Liver (tissue), 9 donors: ENCODE results near the gene SLC4A7. TPM values are rescaled to one million over a fixed set of nuclear protein-coding genes. Genes with fewer than 3 reads are reported as not detected.
"Not testable (repeated sequence)": the region's sequence is repeated elsewhere in the genome, so short reads cannot be mapped to it uniquely, and the experiment has no call there.

Source experiments
- DNase-seq: peaks from one replicate; pipeline ENCODE4 v3.0.0-alpha.2; 2017; ENCODE audit warnings: low spot score
- H3K27ac ChIP-seq, 2 donors: one replicate each; pipeline ENCODE4 v1.7.0; 2013; ENCODE audit warnings: inconsistent platforms in 2 of 2, low read length in 2 of 2, control low read depth in 1 of 2, low read depth in 1 of 2, mild to moderate bottlenecking in 1 of 2
- H3K27me3 ChIP-seq, 4 donors: one replicate each; pipeline versions ENCODE4 v1.6.1 to v1.7.0; 2013; ENCODE audit warnings: low read length in 3 of 4, inconsistent platforms in 1 of 4, mild to moderate bottlenecking in 1 of 4, moderate library complexity in 1 of 4; ENCODE audit not compliant: control insufficient read depth in 4 of 4, insufficient read depth in 4 of 4
- H3K36me3 ChIP-seq, 4 donors: one replicate each; pipeline versions ENCODE4 v1.6.1 to v1.7.0; 2013; ENCODE audit warnings: low read length in 3 of 4, mild to moderate bottlenecking in 3 of 4, low read depth in 1 of 4, moderate library complexity in 1 of 4; ENCODE audit not compliant: control insufficient read depth in 4 of 4, insufficient read depth in 3 of 4
- H3K4me1 ChIP-seq, 4 donors: one replicate each; pipeline versions ENCODE4 v1.6.1 to v1.7.0; 2013; ENCODE audit warnings: low read length in 3 of 4, mild to moderate bottlenecking in 3 of 4, moderate library complexity in 1 of 4; ENCODE audit not compliant: control insufficient read depth in 4 of 4, insufficient read depth in 4 of 4
- H3K4me3 ChIP-seq, 3 donors: one replicate each; pipeline versions ENCODE4 v1.6.1 to v1.7.0; 2013; ENCODE audit warnings: low read length in 3 of 3, control low read depth in 1 of 3, low read depth in 1 of 3, mild to moderate bottlenecking in 1 of 3
- H3K9ac ChIP-seq, 2 donors: one replicate each; pipeline ENCODE4 v1.7.0; 2013; ENCODE audit warnings: low read length in 2 of 2, mild to moderate bottlenecking in 2 of 2, moderate library complexity in 2 of 2, control low read depth in 1 of 2, low read depth in 1 of 2
- H3K9me3 ChIP-seq, 4 donors: one replicate each; pipeline versions ENCODE4 v1.6.1 to v1.7.0; 2013; ENCODE audit warnings: low read length in 3 of 4; ENCODE audit not compliant: control insufficient read depth in 4 of 4
- EGR1 ChIP-seq, 2 donors: IDR thresholded peaks; 2 replicates each; pipeline ENCODE4 v1.6.1; 2016 to 2018; ENCODE audit warnings: antibody characterized with exemption in 2 of 2, low read depth in 2 of 2
- FOXA1 ChIP-seq: IDR thresholded peaks from 2 replicates; pipeline ENCODE4 v1.6.1; 2016; ENCODE audit warnings: antibody characterized with exemption
- FOXA2 ChIP-seq: IDR thresholded peaks from 2 replicates; pipeline ENCODE4 v1.6.1; 2016; ENCODE audit warnings: antibody characterized with exemption
- HNF4A ChIP-seq, 2 donors: conservative IDR thresholded peaks; 2 replicates each; pipeline ENCODE4 v1.6.1; 2016; ENCODE audit warnings: antibody characterized with exemption in 2 of 2, mild to moderate bottlenecking in 2 of 2
- HNF4G ChIP-seq: IDR thresholded peaks from 2 replicates; pipeline ENCODE4 v1.6.1; 2016; ENCODE audit warnings: antibody characterized with exemption
- JUND ChIP-seq, 2 donors: IDR thresholded peaks; 2 replicates each; pipeline ENCODE4 v1.6.1; 2016; ENCODE audit warnings: antibody characterized with exemption in 2 of 2
- NR2F2 ChIP-seq: IDR thresholded peaks from 2 replicates; pipeline ENCODE4 v1.6.1; 2016; ENCODE audit warnings: antibody characterized with exemption
- TAF1 ChIP-seq: conservative IDR thresholded peaks from 2 replicates; pipeline ENCODE4 v1.6.1; 2016; ENCODE audit warnings: antibody characterized with exemption, mild to moderate bottlenecking
- YY1 ChIP-seq: IDR thresholded peaks from 2 replicates; pipeline ENCODE4 v1.6.1; 2016; ENCODE audit warnings: antibody characterized with exemption, mild to moderate bottlenecking
- WGBS: extraction: QIAGEN DNeasy Blood & Tissue Kit; methylation state at CpG from one replicate; pipeline ENCODE4 v1.1.7; 2013; 5-methylcytosine and 5-hydroxymethylcytosine counted together
- polyA plus RNA-seq, 2 donors: library from polyadenylated mRNA; stranded (reverse) in 1 of 2; unstranded in 1 of 2; fragments of 200-250 nt in 1 of 2; fragments of >200 nt in 1 of 2; fragmentation: Nextera tagmentation in 1 of 2; extraction: Ambion mirVana in 1 of 2; gene quantifications; one replicate each; pipeline versions ENCODE4 v1.2.1 to v1.2.3, GENCODE V29; 2013 to 2015
- total RNA-seq, 2 donors: library from RNA; depleted of rRNA; stranded (reverse); fragments of >200 nt; gene quantifications; one replicate each; pipeline ENCODE4 v1.2.3, GENCODE V29; 2014
- TF ChIP-seq, protein P1 (sequence below): IDR thresholded peaks from 2 replicates; pipeline ENCODE4 v1.6.1; 2016; ENCODE audit warnings: antibody characterized with exemption, mild to moderate bottlenecking
- TF ChIP-seq, protein P2 (sequence below): IDR thresholded peaks from 2 replicates; pipeline ENCODE4 v1.6.1; 2016; ENCODE audit warnings: antibody characterized with exemption
- TF ChIP-seq, protein P3 (sequence below): fragments of 150-350 bp; IDR thresholded peaks from 2 replicates; pipeline ENCODE4 v1.5.1; 2017; ENCODE audit warnings: improper control_type of control experiment, low read depth, low read length; ENCODE audit not compliant: missing input control
- TF ChIP-seq, protein P4 (sequence below): IDR thresholded peaks from 2 replicates; pipeline ENCODE4 v1.6.1; 2016; ENCODE audit warnings: antibody characterized with exemption
- TF ChIP-seq, protein P5 (sequence below): IDR thresholded peaks from 2 replicates; pipeline ENCODE4 v1.6.1; 2016; ENCODE audit warnings: antibody characterized with exemption
- donor health status: healthy.
- donor health status: healthy.
- donor health status: healthy.
- donor health status: healthy.
- donor health status: healthy.

SLC4A7 gene
- total and polyA plus RNA-seq, 4 donors = 0.76 to 9.8 (median 4.1) TPM

DNA sequence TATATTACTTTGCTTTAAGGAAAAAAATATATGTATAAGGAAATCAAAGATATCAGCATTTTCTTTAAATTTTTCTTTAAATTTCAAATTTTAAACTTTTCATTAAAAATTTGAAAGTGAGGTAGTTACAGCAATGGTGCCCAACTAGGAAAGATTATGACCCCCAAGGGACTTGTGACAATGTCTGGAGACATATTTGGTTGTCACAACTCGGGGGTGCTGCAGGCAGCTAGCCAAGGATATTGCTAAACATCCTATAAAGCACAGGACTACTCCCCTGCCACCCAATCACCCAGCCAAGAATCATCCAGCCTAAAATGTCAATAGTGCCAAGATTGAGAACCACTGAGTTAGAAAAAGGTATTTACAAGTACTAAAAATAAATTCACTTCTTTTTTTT lies 57.3 kb downstream of the SLC4A7 start:
- Histone ChIP-seq H3K4me1 (no peaks in the 10 kb centered on the region), H3K27me3 (no peaks in the 10 kb centered on the region), H3K9me3 (no peaks in the 10 kb centered on the region), H3K27ac (no peak overlapping the region), H3K4me3 (no peak overlapping the region), H3K36me3 (no peaks in the 10 kb centered on the region), H3K9ac (no peak overlapping the region)
- 61% methylated on average over 1 of the region's 1 CpG for WGBS
- no peak for DNase-seq
- TF ChIP-seq, protein P1, sequence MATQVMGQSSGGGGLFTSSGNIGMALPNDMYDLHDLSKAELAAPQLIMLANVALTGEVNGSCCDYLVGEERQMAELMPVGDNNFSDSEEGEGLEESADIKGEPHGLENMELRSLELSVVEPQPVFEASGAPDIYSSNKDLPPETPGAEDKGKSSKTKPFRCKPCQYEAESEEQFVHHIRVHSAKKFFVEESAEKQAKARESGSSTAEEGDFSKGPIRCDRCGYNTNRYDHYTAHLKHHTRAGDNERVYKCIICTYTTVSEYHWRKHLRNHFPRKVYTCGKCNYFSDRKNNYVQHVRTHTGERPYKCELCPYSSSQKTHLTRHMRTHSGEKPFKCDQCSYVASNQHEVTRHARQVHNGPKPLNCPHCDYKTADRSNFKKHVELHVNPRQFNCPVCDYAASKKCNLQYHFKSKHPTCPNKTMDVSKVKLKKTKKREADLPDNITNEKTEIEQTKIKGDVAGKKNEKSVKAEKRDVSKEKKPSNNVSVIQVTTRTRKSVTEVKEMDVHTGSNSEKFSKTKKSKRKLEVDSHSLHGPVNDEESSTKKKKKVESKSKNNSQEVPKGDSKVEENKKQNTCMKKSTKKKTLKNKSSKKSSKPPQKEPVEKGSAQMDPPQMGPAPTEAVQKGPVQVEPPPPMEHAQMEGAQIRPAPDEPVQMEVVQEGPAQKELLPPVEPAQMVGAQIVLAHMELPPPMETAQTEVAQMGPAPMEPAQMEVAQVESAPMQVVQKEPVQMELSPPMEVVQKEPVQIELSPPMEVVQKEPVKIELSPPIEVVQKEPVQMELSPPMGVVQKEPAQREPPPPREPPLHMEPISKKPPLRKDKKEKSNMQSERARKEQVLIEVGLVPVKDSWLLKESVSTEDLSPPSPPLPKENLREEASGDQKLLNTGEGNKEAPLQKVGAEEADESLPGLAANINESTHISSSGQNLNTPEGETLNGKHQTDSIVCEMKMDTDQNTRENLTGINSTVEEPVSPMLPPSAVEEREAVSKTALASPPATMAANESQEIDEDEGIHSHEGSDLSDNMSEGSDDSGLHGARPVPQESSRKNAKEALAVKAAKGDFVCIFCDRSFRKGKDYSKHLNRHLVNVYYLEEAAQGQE = no peak

DNA sequence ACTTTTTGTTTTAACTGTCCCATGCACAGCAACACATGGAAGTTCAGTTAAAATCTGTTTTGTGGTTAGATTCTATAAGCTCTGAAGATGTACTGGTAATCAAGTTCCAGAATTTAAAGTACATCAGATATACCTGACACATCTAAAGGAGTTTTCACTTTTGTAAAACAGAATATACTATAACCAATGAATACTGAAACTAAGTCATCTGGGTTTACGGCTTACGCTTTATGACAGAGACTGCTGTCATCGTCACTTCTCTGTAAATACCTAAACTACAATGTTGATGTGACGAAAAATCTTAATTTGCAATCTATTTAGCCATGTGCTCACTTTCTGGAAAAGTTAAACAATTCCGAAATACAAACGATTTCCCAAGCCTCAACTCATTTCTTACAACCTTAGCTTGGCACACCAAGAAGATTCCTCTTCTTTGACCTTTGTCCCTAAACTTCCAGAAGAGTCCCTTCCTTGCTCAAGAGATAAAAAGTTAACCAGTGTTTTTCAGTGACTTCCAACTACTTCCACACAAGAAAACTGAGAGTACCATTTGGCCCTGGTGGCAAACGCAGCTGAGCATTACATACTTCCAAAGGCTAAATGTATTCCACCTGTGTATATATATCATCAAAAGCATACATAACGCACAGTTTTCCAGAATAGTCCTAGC lies 58.2 kb downstream of the SLC4A7 start:
- DNase-seq = no peak
- Histone ChIP-seq H3K27me3 (no peaks in the 10 kb centered on the region), H3K4me1 (no peaks in the 10 kb centered on the region), H3K36me3 (no peaks in the 10 kb centered on the region), H3K9ac (no peak overlapping the region), H3K27ac (no peak overlapping the region), H3K4me3 (no peak overlapping the region), H3K9me3 (no peaks in the 10 kb centered on the region)
- 74% methylated on average over 8 of the region's 8 CpGs for WGBS
- TF ChIP-seq FOXA1 = no peak
- TF ChIP-seq, protein P1 = no peak
- TF ChIP-seq, protein P2, sequence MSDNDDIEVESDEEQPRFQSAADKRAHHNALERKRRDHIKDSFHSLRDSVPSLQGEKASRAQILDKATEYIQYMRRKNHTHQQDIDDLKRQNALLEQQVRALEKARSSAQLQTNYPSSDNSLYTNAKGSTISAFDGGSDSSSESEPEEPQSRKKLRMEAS = no peak
- no peak for TF ChIP-seq HNF4A (conservative IDR thresholded peaks at IDR 0.05)
- no peak for TF ChIP-seq NR2F2
- no peak for TF ChIP-seq JUND (IDR thresholded peaks at IDR 0.05)
- no peak for TF ChIP-seq FOXA2
- TF ChIP-seq HNF4G = no peak
- TF ChIP-seq, protein P3, sequence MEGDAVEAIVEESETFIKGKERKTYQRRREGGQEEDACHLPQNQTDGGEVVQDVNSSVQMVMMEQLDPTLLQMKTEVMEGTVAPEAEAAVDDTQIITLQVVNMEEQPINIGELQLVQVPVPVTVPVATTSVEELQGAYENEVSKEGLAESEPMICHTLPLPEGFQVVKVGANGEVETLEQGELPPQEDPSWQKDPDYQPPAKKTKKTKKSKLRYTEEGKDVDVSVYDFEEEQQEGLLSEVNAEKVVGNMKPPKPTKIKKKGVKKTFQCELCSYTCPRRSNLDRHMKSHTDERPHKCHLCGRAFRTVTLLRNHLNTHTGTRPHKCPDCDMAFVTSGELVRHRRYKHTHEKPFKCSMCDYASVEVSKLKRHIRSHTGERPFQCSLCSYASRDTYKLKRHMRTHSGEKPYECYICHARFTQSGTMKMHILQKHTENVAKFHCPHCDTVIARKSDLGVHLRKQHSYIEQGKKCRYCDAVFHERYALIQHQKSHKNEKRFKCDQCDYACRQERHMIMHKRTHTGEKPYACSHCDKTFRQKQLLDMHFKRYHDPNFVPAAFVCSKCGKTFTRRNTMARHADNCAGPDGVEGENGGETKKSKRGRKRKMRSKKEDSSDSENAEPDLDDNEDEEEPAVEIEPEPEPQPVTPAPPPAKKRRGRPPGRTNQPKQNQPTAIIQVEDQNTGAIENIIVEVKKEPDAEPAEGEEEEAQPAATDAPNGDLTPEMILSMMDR = no peak
- TF ChIP-seq YY1 = no peak
- TF ChIP-seq TAF1 = no peak
- TF ChIP-seq EGR1 (IDR thresholded peaks at IDR 0.05; ENCODE audit: low read depth in 2 of 2) = no peak
- TF ChIP-seq, protein P4, sequence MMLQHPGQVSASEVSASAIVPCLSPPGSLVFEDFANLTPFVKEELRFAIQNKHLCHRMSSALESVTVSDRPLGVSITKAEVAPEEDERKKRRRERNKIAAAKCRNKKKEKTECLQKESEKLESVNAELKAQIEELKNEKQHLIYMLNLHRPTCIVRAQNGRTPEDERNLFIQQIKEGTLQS = no peak
- TF ChIP-seq, protein P5, sequence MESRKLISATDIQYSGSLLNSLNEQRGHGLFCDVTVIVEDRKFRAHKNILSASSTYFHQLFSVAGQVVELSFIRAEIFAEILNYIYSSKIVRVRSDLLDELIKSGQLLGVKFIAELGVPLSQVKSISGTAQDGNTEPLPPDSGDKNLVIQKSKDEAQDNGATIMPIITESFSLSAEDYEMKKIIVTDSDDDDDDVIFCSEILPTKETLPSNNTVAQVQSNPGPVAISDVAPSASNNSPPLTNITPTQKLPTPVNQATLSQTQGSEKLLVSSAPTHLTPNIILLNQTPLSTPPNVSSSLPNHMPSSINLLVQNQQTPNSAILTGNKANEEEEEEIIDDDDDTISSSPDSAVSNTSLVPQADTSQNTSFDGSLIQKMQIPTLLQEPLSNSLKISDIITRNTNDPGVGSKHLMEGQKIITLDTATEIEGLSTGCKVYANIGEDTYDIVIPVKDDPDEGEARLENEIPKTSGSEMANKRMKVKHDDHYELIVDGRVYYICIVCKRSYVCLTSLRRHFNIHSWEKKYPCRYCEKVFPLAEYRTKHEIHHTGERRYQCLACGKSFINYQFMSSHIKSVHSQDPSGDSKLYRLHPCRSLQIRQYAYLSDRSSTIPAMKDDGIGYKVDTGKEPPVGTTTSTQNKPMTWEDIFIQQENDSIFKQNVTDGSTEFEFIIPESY = no peak

DNA sequence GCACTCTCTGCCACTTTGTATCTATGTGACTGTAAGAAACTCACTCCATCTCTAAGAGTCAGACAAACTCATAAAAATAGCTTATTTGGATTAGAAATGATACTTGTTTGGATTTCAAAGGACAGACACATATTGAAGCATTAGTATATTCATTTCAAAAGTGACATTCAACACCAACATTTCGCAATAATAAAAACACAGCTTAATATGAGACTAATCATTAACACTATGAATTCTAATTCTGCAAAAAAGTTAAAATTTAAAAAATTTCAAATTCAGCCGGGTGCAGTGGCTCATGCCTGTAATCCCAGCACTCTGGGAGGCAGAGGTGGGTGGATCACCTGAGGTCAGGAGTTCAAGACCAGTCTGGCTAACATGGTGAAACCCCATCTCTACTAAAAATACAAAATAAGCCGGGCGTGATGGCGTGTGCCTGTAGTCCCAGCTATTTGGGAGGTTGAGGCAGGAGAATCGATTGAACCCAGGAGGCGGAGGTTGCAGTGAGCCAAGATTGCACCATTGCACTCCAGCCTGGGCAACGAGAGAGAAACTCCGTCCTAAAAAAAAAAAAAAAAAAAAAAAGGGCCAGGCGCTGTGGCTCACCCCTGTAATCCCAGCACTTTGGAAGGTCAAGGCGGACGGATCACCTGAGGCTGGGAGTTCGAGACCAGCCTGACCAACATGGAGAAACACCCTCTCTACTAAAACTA lies 59.2 kb downstream of the SLC4A7 start:
- not testable (repeated sequence) for H3K9ac ChIP-seq, DNase-seq, H3K36me3 ChIP-seq, H3K9me3 ChIP-seq, H3K4me3 ChIP-seq, H3K27ac ChIP-seq, H3K27me3 ChIP-seq, H3K4me1 ChIP-seq
- 90% methylated on average over 13 of the region's 13 CpGs for WGBS
